A549 (cell line): ENCODE results near the gene GSS. TPM values are rescaled to one million over a fixed set of nuclear protein-coding genes. Genes with fewer than 3 reads are reported as not detected.

Source experiments
- ATAC-seq, 2 experiments: fragments of 200-7000 bp in 1 of 2; fragments of >200 bp in 1 of 2; cut with Nextera tagmentation in 1 of 2; cut with Tn5 transposase in 1 of 2; 3 replicates each; pipeline versions ENCODE4 v1.8.0 to v1.9.1; 2018 to 2020; ENCODE audit warnings: mild to moderate bottlenecking in 1 of 2, moderate library complexity in 1 of 2
- CTCF ChIA-PET: fragments of 300-600 bp; sonication (Branson Sonifier 250); formaldehyde crosslinking; extraction: SDS; loops from one replicate; lab custom pipeline; 2021; ENCODE audit warnings: antibody characterized with exemption, inconsistent platforms; lab: Yijun Ruan, JAX
- POLR2A ChIA-PET: fragments of 350-600 bp; formaldehyde crosslinking; extraction: SDS; loops from one replicate; lab custom pipeline; 2021; ENCODE audit warnings: antibody characterized with exemption, inconsistent platforms; lab: Yijun Ruan, JAX
- DNase-seq, 2 experiments: peaks; one replicate each; pipeline versions ENCODE4 v3.0.0 to v3.0.0-alpha.2; 2011 to 2016; ENCODE audit warnings: low read depth in 1 of 2, low spot score in 1 of 2
- FAIRE-seq: peaks from 2 replicates; lab custom pipeline; 2011; peaks lifted over from hg19 to GRCh38; lab: Jason Lieb, UNC
- H3K27ac ChIP-seq, 2 experiments: fragments of >200 bp; sonication (Bioruptor Twin); formaldehyde crosslinking; 3 replicates each; pipeline ENCODE4 v1.5.1; 2016 to 2017
- H3K4me1 ChIP-seq: fragments of >200 bp; sonication (Bioruptor Twin); formaldehyde crosslinking; 3 replicates; pipeline ENCODE4 v1.6.1; 2016
- H3K4me2 ChIP-seq: fragments of >200 bp; sonication (Bioruptor Twin); formaldehyde crosslinking; 3 replicates; pipeline ENCODE4 v1.6.1; 2016
- H3K4me3 ChIP-seq: fragments of >200 bp; sonication (Bioruptor Twin); formaldehyde crosslinking; 3 replicates; pipeline ENCODE4 v1.5.1; 2016
- H3K9me3 ChIP-seq: fragments of >200 bp; sonication (Bioruptor Twin); formaldehyde crosslinking; 3 replicates; pipeline ENCODE4 v1.6.1; 2016
- BHLHE40 ChIP-seq: IDR thresholded peaks from 2 replicates; pipeline ENCODE4 v1.6.1; 2012; ENCODE audit warnings: low read depth, low read length, inconsistent platforms
- CBX8 ChIP-seq: fragments of 200-600 bp; sonication (generic); IDR thresholded peaks from 2 replicates; pipeline ENCODE4 v1.6.1; 2016
- E2F6 ChIP-seq: IDR thresholded peaks from 2 replicates; pipeline ENCODE4 v1.6.1; 2012; ENCODE audit warnings: low read depth, borderline replicate concordance
- EHMT2 ChIP-seq: fragments of 200-600 bp; sonication (generic); IDR thresholded peaks from 2 replicates; pipeline ENCODE4 v1.6.1; 2016; ENCODE audit warnings: antibody characterized with exemption, low read depth, mild to moderate bottlenecking, moderate library complexity
- EP300 ChIP-seq, 2 experiments: fragments of >200 bp; sonication (Bioruptor Twin); formaldehyde crosslinking; IDR thresholded peaks; 2 replicates in 1 of 2; 3 replicates in 1 of 2; pipeline ENCODE4 v1.6.1; 2016 to 2017
- FOSB ChIP-seq: fragments of 250-450 bp; sonication (Bioruptor Pico); IDR thresholded peaks from 2 replicates; pipeline ENCODE4 v1.5.0; 2020; ENCODE audit warnings: mild to moderate bottlenecking, moderate library complexity
- HDAC2 ChIP-seq: fragments of 200-600 bp; sonication (generic); IDR thresholded peaks from 2 replicates; pipeline ENCODE4 v1.6.1; 2016
- HEYL ChIP-seq: fragments of 250-450 bp; sonication (Bioruptor Pico); IDR thresholded peaks from 2 replicates; pipeline ENCODE4 v1.8.0; 2021; ENCODE audit warnings: mild to moderate bottlenecking, moderate library complexity
- HOXB13 ChIP-seq: fragments of 250-450 bp; sonication (Bioruptor Pico); IDR thresholded peaks from 2 replicates; pipeline ENCODE4 v1.5.0; 2020; ENCODE audit warnings: low read depth, mild to moderate bottlenecking, moderate library complexity
- KDM5A ChIP-seq: fragments of 200-600 bp; sonication (generic); IDR thresholded peaks from 2 replicates; pipeline ENCODE4 v1.6.1; 2016; ENCODE audit warnings: antibody characterized with exemption, mild to moderate bottlenecking
- MAFK ChIP-seq: fragments of 450-650 bp; IDR thresholded peaks from 2 replicates; pipeline ENCODE4 v1.6.1; 2014; ENCODE audit not compliant: partially characterized antibody
- NFE2L2 ChIP-seq: fragments of 150-350 bp; conservative IDR thresholded peaks from 2 replicates; pipeline ENCODE4 v1.6.1; 2014; ENCODE audit warnings: low read length
- POLR2A ChIP-seq: IDR thresholded peaks from 2 replicates; pipeline ENCODE4 v1.6.1; 2012; ENCODE audit warnings: mild to moderate bottlenecking, low read length
- RARB ChIP-seq: fragments of 250-450 bp; sonication (Bioruptor Pico); IDR thresholded peaks from 2 replicates; pipeline ENCODE4 v1.8.0; 2021; ENCODE audit warnings: mild to moderate bottlenecking, moderate library complexity
- SMC3 ChIP-seq: fragments of >200 bp; sonication (Bioruptor Twin); formaldehyde crosslinking; IDR thresholded peaks from 3 replicates; pipeline ENCODE4 v1.6.1; 2018; ENCODE audit warnings: inconsistent platforms
- USF2 ChIP-seq: fragments of 450-650 bp; IDR thresholded peaks from 2 replicates; pipeline ENCODE4 v1.6.1; 2014; ENCODE audit warnings: antibody characterized with exemption
- ZNF302 ChIP-seq: fragments of 250-450 bp; sonication (Bioruptor Pico); IDR thresholded peaks from 2 replicates; pipeline ENCODE4 v1.9.0; 2021; ENCODE audit warnings: inconsistent platforms, mild to moderate bottlenecking, moderate library complexity
- WGBS: methylation state at CpG from one replicate; pipeline ENCODE4 v1.1.6; 2017; ENCODE audit errors: missing lambda C conversion rate; 5-methylcytosine and 5-hydroxymethylcytosine counted together
- polyA plus RNA-seq, 4 experiments: library from polyadenylated mRNA; depleted of rRNA in 3 of 4; stranded (reverse); fragments of >200 nt; fragmentation: RNase III in 1 of 4; extraction: RNeasy Plus Mini Kit Qiagen cat#74134 plus additional on column Dnase treatment in 1 of 4; gene quantifications; 2 replicates in 3 of 4; 3 replicates in 1 of 4; pipeline ENCODE4 v1.2.3, GENCODE V29; 2011 to 2017
- TF ChIP-seq, protein P1 (sequence below): fragments of >200 bp; sonication (Bioruptor Twin); formaldehyde crosslinking; IDR thresholded peaks from 3 replicates; pipeline ENCODE4 v1.5.1; 2016
- TF ChIP-seq, protein P2 (sequence below): fragments of 200-600 bp; sonication (generic); IDR thresholded peaks from 2 replicates; pipeline ENCODE4 v1.6.1; 2016; ENCODE audit warnings: antibody characterized with exemption, mild to moderate bottlenecking, moderate library complexity
- TF ChIP-seq, protein P3 (sequence below): fragments of >200 bp; sonication (Bioruptor Twin); formaldehyde crosslinking; IDR thresholded peaks from 3 replicates; pipeline ENCODE4 v1.6.1; 2016

The GSS gene
- polyA plus RNA-seq, 2 of the 4 experiments (the other 2 are of a cell fraction) = 57.1 to 92.4 TPM

- TF ChIP-seq E2F6 (no peak), EP300 (IDR thresholded peaks at IDR 0.05) (no peak), EHMT2 (no peak)
These were observed 44.8 kb upstream of the GSS start (continued) for GRCh38 chr20:35000311-35000921.

- FAIRE-seq (no peak), DNase-seq (no peak), ATAC-seq (no peak)
- Histone ChIP-seq H3K9me3 (no peaks in the 10 kb centered on the region), H3K4me2 (no peak overlapping the region), H3K4me1 (no peaks in the 10 kb centered on the region), H3K27ac (no peak overlapping the region), H3K4me3 (no peak overlapping the region)
- CTCF ChIA-PET = interaction anchor here (1.0 to 4.8 kb wide), 3 partner anchors 125 to 270 kb away, joined by 3 to 30 read pairs (median 19); partner anchors contain the start of genes ACSS2 and GGT7
- POLR2A ChIA-PET = no interaction called here
- 85% methylated on average over 9 of the region's 10 CpGs for WGBS
- TF ChIP-seq HOXB13 (CRISPR knock-in tag) = no peak
- TF ChIP-seq, all 56 proteins: peak for 0
These were observed 44.2 kb upstream of the GSS start for GRCh38 chr20:34999782-35000181.

DNA sequence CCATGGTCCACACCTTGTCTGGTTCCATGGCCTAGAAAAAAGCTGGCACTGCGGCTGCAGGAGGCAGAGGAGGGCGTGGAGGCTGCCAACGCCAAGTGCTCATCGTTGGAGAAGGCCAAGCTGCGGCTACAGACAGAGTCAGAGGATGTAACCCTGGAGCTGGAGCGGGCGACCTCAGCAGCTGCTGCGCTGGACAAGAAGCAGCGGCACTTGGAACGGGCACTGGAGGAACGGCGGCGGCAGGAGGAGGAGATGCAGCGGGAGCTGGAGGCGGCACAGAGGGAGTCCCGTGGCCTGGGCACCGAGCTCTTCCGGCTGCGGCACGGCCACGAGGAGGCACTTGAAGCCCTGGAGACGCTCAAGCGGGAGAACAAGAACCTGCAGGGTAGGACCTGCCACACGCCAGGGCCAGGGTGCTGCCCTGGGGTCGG lies 43.4 kb upstream of the GSS start:
- Histone ChIP-seq H3K9me3 (no peaks in the 10 kb centered on the region), H3K4me2 (no peak overlapping the region), H3K4me3 (no peak overlapping the region), H3K4me1 (no peaks in the 10 kb centered on the region), H3K27ac (no peak overlapping the region)
- TF ChIP-seq CBX8 (no peak), SMC3 (no peak), HDAC2 (no peak), NFE2L2 (no peak), HEYL (CRISPR knock-in tag) (no peak), RARB (CRISPR knock-in tag) (no peak), ZNF302 (CRISPR knock-in tag) (no peak), USF2 (no peak), FOSB (CRISPR knock-in tag) (no peak), MAFK (no peak), KDM5A (no peak), POLR2A (no peak), BHLHE40 (no peak)
- TF ChIP-seq, protein P1, sequence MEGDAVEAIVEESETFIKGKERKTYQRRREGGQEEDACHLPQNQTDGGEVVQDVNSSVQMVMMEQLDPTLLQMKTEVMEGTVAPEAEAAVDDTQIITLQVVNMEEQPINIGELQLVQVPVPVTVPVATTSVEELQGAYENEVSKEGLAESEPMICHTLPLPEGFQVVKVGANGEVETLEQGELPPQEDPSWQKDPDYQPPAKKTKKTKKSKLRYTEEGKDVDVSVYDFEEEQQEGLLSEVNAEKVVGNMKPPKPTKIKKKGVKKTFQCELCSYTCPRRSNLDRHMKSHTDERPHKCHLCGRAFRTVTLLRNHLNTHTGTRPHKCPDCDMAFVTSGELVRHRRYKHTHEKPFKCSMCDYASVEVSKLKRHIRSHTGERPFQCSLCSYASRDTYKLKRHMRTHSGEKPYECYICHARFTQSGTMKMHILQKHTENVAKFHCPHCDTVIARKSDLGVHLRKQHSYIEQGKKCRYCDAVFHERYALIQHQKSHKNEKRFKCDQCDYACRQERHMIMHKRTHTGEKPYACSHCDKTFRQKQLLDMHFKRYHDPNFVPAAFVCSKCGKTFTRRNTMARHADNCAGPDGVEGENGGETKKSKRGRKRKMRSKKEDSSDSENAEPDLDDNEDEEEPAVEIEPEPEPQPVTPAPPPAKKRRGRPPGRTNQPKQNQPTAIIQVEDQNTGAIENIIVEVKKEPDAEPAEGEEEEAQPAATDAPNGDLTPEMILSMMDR = no peak
- TF ChIP-seq, protein P2, sequence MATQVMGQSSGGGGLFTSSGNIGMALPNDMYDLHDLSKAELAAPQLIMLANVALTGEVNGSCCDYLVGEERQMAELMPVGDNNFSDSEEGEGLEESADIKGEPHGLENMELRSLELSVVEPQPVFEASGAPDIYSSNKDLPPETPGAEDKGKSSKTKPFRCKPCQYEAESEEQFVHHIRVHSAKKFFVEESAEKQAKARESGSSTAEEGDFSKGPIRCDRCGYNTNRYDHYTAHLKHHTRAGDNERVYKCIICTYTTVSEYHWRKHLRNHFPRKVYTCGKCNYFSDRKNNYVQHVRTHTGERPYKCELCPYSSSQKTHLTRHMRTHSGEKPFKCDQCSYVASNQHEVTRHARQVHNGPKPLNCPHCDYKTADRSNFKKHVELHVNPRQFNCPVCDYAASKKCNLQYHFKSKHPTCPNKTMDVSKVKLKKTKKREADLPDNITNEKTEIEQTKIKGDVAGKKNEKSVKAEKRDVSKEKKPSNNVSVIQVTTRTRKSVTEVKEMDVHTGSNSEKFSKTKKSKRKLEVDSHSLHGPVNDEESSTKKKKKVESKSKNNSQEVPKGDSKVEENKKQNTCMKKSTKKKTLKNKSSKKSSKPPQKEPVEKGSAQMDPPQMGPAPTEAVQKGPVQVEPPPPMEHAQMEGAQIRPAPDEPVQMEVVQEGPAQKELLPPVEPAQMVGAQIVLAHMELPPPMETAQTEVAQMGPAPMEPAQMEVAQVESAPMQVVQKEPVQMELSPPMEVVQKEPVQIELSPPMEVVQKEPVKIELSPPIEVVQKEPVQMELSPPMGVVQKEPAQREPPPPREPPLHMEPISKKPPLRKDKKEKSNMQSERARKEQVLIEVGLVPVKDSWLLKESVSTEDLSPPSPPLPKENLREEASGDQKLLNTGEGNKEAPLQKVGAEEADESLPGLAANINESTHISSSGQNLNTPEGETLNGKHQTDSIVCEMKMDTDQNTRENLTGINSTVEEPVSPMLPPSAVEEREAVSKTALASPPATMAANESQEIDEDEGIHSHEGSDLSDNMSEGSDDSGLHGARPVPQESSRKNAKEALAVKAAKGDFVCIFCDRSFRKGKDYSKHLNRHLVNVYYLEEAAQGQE = no peak
- TF ChIP-seq, protein P3, sequence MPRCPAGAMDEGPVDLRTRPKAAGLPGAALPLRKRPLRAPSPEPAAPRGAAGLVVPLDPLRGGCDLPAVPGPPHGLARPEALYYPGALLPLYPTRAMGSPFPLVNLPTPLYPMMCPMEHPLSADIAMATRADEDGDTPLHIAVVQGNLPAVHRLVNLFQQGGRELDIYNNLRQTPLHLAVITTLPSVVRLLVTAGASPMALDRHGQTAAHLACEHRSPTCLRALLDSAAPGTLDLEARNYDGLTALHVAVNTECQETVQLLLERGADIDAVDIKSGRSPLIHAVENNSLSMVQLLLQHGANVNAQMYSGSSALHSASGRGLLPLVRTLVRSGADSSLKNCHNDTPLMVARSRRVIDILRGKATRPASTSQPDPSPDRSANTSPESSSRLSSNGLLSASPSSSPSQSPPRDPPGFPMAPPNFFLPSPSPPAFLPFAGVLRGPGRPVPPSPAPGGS = no peak
- FAIRE-seq = no peak
- 94% methylated on average over 25 of the region's 25 CpGs for WGBS
- no peak for DNase-seq
- CTCF ChIA-PET = interaction anchor here (1.0 to 3.3 kb wide), 4 partner anchors 18 to 151 kb away, joined by 3 to 19 read pairs (median 3); partner anchors contain the start of gene GGT7
- POLR2A ChIA-PET = no interaction called here
- ATAC-seq = no peak
